ENCODE results near the gene TCF7L1. TPM values are rescaled to one million over a fixed set of nuclear protein-coding genes. Genes with fewer than 3 reads are reported as not detected.

The TCF7L1 gene
- total RNA-seq, 1 donor from 2014 or later = 0.18 TPM

GRCh38 chr2:85158559-85159273, 25.5 kb downstream of the TCF7L1 start:
- Mint-ChIP-seq H3K9me3 (no peaks in the 10 kb centered on the region), H3K4me1 (ENCODE audit: low read depth) (no peaks in the 10 kb centered on the region), H3K4me3 (ENCODE audit: low read depth) (no peak overlapping the region), H3K27me3 (ENCODE audit: low read depth) (peaks cover 2% of the 10 kb centered on the region), H3K27ac (no peak overlapping the region), H3K36me3 (ENCODE audit: low read depth) (no peaks in the 10 kb centered on the region)
- DNase-seq (ENCODE audit: low spot score) = no peak
- intact Hi-C loops (cut with micrococcal nuclease) = no loop called here

- H3K4me1 Mint-ChIP-seq (ENCODE audit: low read depth) = no peaks in the 10 kb centered on the region
- no peaks in the 10 kb centered on the region for H3K36me3 Mint-ChIP-seq (ENCODE audit: low read depth)
- H3K4me3 Mint-ChIP-seq (ENCODE audit: low read depth) = no peak overlapping the region
- intact Hi-C loops (cut with micrococcal nuclease) = no loop called here
- DNase-seq (ENCODE audit: low spot score) = no peak
- H3K27ac Mint-ChIP-seq = no peak overlapping the region
- H3K9me3 Mint-ChIP-seq = no peaks in the 10 kb centered on the region
- H3K27me3 Mint-ChIP-seq (ENCODE audit: low read depth) = no peaks in the 10 kb centered on the region
These were observed 26.4 kb downstream of the TCF7L1 start for GRCh38 chr2:85159589-85159988.

GRCh38 chr2:85160966-85161960, 28.1 kb downstream of the TCF7L1 start:
- no peak for DNase-seq (ENCODE audit: low spot score)
- H3K4me3 Mint-ChIP-seq (ENCODE audit: low read depth) = no peak overlapping the region
- no peaks in the 10 kb centered on the region for H3K4me1 Mint-ChIP-seq (ENCODE audit: low read depth)
- no peaks in the 10 kb centered on the region for H3K9me3 Mint-ChIP-seq
- H3K36me3 Mint-ChIP-seq (ENCODE audit: low read depth) = no peaks in the 10 kb centered on the region
- H3K27ac Mint-ChIP-seq = no peak overlapping the region
- intact Hi-C loops (cut with micrococcal nuclease) = no loop called here
- peaks cover 1% of the 10 kb centered on the region for H3K27me3 Mint-ChIP-seq (ENCODE audit: low read depth)

DNA sequence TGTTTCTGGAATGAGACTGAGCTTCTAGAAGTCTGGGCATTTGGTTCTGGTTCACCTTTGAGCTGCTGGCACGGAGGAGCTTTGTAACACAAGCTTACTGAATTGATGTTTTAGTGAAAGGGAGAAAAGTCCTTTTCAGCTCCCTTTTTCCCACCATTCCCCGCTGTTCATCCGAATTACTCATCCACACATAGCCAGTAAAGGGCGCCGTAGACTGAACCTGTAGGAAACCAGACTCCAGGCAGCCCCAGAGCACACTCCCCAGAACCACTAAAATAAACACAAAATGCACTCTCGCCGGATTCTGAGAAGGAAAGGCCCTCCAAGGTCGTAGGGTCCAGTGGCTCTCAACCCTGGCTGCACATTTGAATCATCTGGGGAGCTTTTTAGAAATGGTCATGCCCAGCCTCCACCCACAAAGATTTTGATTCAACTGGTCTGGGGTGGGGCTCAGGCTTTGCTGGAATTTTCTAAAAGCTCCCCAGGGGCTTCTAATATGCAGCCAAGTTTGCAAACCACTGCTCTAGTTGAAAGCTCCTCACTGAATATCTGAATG, 29.6 kb downstream of the TCF7L1 start:
- DNase-seq (ENCODE audit: low spot score) = no peak
- no peaks in the 10 kb centered on the region for H3K4me1 Mint-ChIP-seq (ENCODE audit: low read depth)
- no peaks in the 10 kb centered on the region for H3K36me3 Mint-ChIP-seq (ENCODE audit: low read depth)
- H3K27ac Mint-ChIP-seq = no peak overlapping the region
- no peak overlapping the region for H3K4me3 Mint-ChIP-seq (ENCODE audit: low read depth)
- H3K9me3 Mint-ChIP-seq = no peaks in the 10 kb centered on the region
- intact Hi-C loops (cut with micrococcal nuclease) = no loop called here
- H3K27me3 Mint-ChIP-seq (ENCODE audit: low read depth) = peaks cover 1% of the 10 kb centered on the region

DNA sequence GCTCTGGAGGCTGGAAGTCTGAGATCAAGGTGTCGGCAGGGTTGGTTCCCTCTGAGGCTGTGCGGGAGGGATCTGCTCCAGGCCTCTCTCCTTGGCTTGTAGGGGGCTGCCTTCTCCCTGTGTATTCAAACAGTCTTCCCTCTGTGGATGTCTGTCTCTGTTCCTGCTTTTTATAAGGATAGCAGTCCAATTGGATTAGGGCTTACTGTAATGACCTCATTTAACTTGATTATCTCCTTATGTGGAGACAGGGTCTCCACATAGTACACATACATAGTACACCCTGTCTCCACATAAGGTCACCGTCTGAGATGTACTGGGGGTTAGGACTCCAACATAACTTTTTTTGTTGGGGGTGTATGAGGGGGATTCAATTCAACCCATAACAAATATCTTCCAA, 30.5 kb downstream of the TCF7L1 start:
- Mint-ChIP-seq H3K4me1 (ENCODE audit: low read depth) (no peaks in the 10 kb centered on the region), H3K27ac (no peak overlapping the region), H3K9me3 (no peaks in the 10 kb centered on the region), H3K4me3 (ENCODE audit: low read depth) (no peak overlapping the region), H3K36me3 (ENCODE audit: low read depth) (no peaks in the 10 kb centered on the region), H3K27me3 (ENCODE audit: low read depth) (peaks cover 1% of the 10 kb centered on the region)
- intact Hi-C loops (cut with micrococcal nuclease) = no loop called here
- DNase-seq (ENCODE audit: low spot score) = no peak

GRCh38 chr2:85164145-85164569, 31.0 kb downstream of the TCF7L1 start:
- no peak for DNase-seq (ENCODE audit: low spot score)
- Mint-ChIP-seq H3K36me3 (ENCODE audit: low read depth) (no peaks in the 10 kb centered on the region), H3K9me3 (no peaks in the 10 kb centered on the region), H3K4me1 (ENCODE audit: low read depth) (no peaks in the 10 kb centered on the region), H3K27ac (no peak overlapping the region), H3K27me3 (ENCODE audit: low read depth) (peaks cover 1% of the 10 kb centered on the region), H3K4me3 (ENCODE audit: low read depth) (no peak overlapping the region)
- intact Hi-C loops (cut with micrococcal nuclease) = no loop called here

DNA sequence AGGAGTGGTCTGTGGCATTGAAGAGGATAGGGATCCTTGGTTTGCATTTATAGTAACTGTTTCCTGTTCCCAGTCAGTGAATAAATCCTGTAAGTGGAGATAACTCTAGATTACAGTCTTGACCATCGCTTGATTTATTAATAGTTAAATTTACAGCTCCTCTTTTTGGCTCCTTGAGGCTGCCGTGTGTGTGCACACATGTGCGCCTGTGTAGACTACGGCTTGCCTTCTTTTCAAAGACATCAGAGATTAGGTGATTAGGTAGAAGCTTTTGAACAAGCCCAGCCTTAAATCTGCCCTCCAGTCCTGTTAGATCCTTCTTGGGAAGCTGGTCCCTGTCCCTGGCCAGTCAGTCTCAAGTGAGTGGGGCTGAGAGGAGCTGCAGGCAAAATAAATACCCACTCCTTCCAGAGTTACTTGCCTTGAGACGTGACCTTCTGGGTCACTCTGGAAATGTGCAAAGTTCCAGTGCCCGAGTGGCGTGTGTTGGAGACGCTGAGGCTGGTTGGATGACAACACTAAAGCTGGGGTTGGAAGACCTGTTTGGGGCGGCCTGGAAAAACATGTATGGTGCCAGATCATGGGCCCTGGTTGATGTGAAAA, 32.0 kb downstream of the TCF7L1 start:
- H3K27me3 Mint-ChIP-seq (ENCODE audit: low read depth) = peaks cover 1% of the 10 kb centered on the region
- no peak overlapping the region for H3K4me3 Mint-ChIP-seq (ENCODE audit: low read depth)
- no peak for DNase-seq (ENCODE audit: low spot score)
- no peaks in the 10 kb centered on the region for H3K4me1 Mint-ChIP-seq (ENCODE audit: low read depth)
- no peaks in the 10 kb centered on the region for H3K36me3 Mint-ChIP-seq (ENCODE audit: low read depth)
- no peaks in the 10 kb centered on the region for H3K9me3 Mint-ChIP-seq
- intact Hi-C loops (cut with micrococcal nuclease) = no loop called here
- no peak overlapping the region for H3K27ac Mint-ChIP-seq

DNA sequence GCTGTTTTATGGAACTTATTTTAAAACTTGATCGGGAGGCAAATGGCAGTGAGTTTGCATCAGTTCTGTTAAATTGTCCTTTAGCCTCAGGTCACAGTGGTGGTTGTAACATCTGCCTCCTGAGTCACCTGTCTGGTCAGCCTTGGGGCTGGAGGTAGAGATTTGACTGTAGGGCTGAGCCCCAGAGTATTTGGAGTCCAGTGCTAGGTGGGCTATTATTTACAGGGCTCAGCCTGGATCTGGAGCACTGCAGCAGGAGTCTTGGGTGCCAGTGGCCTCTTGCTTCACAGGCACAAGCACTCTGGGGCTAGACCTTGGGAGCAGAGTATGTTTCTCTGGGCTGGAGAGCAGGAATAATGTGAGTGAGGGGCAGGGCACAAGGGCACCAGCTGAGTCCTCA, 32.8 kb downstream of the TCF7L1 start:
- H3K36me3 Mint-ChIP-seq (ENCODE audit: low read depth) = no peaks in the 10 kb centered on the region
- no peak overlapping the region for H3K27ac Mint-ChIP-seq
- peaks cover 1% of the 10 kb centered on the region for H3K27me3 Mint-ChIP-seq (ENCODE audit: low read depth)
- H3K4me3 Mint-ChIP-seq (ENCODE audit: low read depth) = no peak overlapping the region
- no peaks in the 10 kb centered on the region for H3K9me3 Mint-ChIP-seq
- no peaks in the 10 kb centered on the region for H3K4me1 Mint-ChIP-seq (ENCODE audit: low read depth)
- no peak for DNase-seq (ENCODE audit: low spot score)
- intact Hi-C loops (cut with micrococcal nuclease) = no loop called here

- Mint-ChIP-seq H3K4me1 (ENCODE audit: low read depth) (no peaks in the 10 kb centered on the region), H3K36me3 (ENCODE audit: low read depth) (no peaks in the 10 kb centered on the region), H3K9me3 (no peaks in the 10 kb centered on the region), H3K27me3 (ENCODE audit: low read depth) (peaks cover 1% of the 10 kb centered on the region), H3K4me3 (ENCODE audit: low read depth) (no peak overlapping the region), H3K27ac (no peak overlapping the region)
- intact Hi-C loops (cut with micrococcal nuclease) = no loop called here
- no peak for DNase-seq (ENCODE audit: low spot score)
These were observed 34.3 kb downstream of the TCF7L1 start for GRCh38 chr2:85167479-85167878.

GRCh38 chr2:85168942-85169341, 35.8 kb downstream of the TCF7L1 start:
- Mint-ChIP-seq H3K4me3 (ENCODE audit: low read depth) (no peak overlapping the region), H3K36me3 (ENCODE audit: low read depth) (no peaks in the 10 kb centered on the region), H3K9me3 (no peaks in the 10 kb centered on the region), H3K4me1 (ENCODE audit: low read depth) (no peaks in the 10 kb centered on the region), H3K27ac (no peak overlapping the region), H3K27me3 (ENCODE audit: low read depth) (peaks cover 1% of the 10 kb centered on the region)
- no peak for DNase-seq (ENCODE audit: low spot score)
- intact Hi-C loops (cut with micrococcal nuclease) = no loop called here

GRCh38 chr2:85169581-85169980, 36.4 kb downstream of the TCF7L1 start:
- DNase-seq (ENCODE audit: low spot score) = no peak
- H3K4me1 Mint-ChIP-seq (ENCODE audit: low read depth) = no peaks in the 10 kb centered on the region
- peaks cover 1% of the 10 kb centered on the region for H3K27me3 Mint-ChIP-seq (ENCODE audit: low read depth)
- no peaks in the 10 kb centered on the region for H3K9me3 Mint-ChIP-seq
- H3K4me3 Mint-ChIP-seq (ENCODE audit: low read depth) = no peak overlapping the region
- intact Hi-C loops (cut with micrococcal nuclease) = no loop called here
- H3K27ac Mint-ChIP-seq = no peak overlapping the region
- H3K36me3 Mint-ChIP-seq (ENCODE audit: low read depth) = no peaks in the 10 kb centered on the region

DNA sequence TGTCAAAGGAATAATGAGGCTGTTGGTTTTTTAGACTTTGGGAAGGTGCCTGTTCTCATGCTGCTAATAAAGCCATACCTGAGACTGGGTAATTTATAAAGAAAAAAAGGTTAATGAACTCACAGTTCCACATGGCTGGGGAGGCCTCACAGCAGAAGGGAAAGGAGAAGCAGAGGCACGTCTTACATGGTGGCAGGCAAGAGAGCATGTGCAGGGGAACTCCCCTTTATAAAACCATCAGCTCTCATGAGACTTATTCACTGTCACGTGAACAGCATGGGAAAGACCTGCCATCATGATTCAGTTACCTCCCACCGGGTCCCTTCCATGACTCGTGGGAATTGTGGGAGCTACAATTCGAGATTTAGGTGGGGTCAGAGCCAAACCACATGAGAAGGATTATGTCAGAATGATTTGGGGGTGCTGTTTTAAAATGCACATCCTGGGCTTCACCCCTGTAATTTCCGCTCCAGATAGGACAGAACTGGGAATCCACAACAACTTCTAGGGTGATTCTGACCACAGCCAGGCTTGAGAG, 37.8 kb downstream of the TCF7L1 start:
- intact Hi-C loops (cut with micrococcal nuclease) = no loop called here
- Mint-ChIP-seq H3K9me3 (no peaks in the 10 kb centered on the region), H3K4me1 (ENCODE audit: low read depth) (no peaks in the 10 kb centered on the region), H3K27me3 (ENCODE audit: low read depth) (no peaks in the 10 kb centered on the region), H3K36me3 (ENCODE audit: low read depth) (no peaks in the 10 kb centered on the region), H3K27ac (no peak overlapping the region), H3K4me3 (ENCODE audit: low read depth) (no peak overlapping the region)
- DNase-seq (ENCODE audit: low spot score) = no peak

All from activated T-helper 2 cell treated with anti-CD3 and anti-CD28 coated beads, Interferon-gamma antibody, Interleukin-2, Interleukin-4, amounts not matched to agents 10 μg/mL and 5 μg/mL and 100 μg/mL, durations not matched to agents 14 hours and 24 hours and 36 hours (primary cell).